Uterus (tissue), 2 donors: ENCODE results near the gene ARL6IP5.

ENCODE experiments used
- CTCF ChIP-seq, 4 experiments: fragments of 200-600 bp in 2 of 4; fragments of 450-650 bp in 2 of 4; sonication (generic) in 2 of 4; IDR thresholded peaks; one replicate each; pipeline ENCODE4 v1.5.1; 2016 to 2019; ENCODE audit warnings: antibody characterized with exemption in 4 of 4, mild to moderate bottlenecking in 2 of 4, moderate library complexity in 1 of 4
- POLR2A ChIP-seq, 2 donors: fragments of 450-650 bp; IDR thresholded peaks; one replicate each; pipeline ENCODE4 v1.6.1; 2016; ENCODE audit warnings: antibody characterized with exemption in 2 of 2, mild to moderate bottlenecking in 1 of 2, moderate library complexity in 1 of 2

GRCh38 chr3:69063636-69064035 is 21.1 kb upstream of the ARL6IP5 start:
- TF ChIP-seq CTCF (IDR thresholded peaks at IDR 0.05) (no peak), POLR2A (IDR thresholded peaks at IDR 0.05) (no peak)
